Spleen (tissue), 11 donors: ENCODE results near the gene BPIFB3. TPM values are rescaled to one million over a fixed set of nuclear protein-coding genes. Genes with fewer than 3 reads are reported as not detected.

Source experiments
- DNase-seq: peaks from one replicate; pipeline ENCODE4 v3.0.0-alpha.2; 2020
- H3K27ac ChIP-seq, 8 donors: fragments of 200-600 bp; sonication (generic) in 7 of 8; 1 replicate in 4 of 8; 2 replicates in 4 of 8; pipeline versions ENCODE4 v1.5.0 to v1.8.0; 2016 to 2021; ENCODE audit warnings: inconsistent platforms in 4 of 8, mild to moderate bottlenecking in 4 of 8, moderate library complexity in 1 of 8
- H3K27me3 ChIP-seq, 7 donors: fragments of 200-600 bp; sonication (generic) in 6 of 7; replicated peaks in 1 of 7; 1 replicate in 4 of 7; 2 replicates in 3 of 7; pipeline versions ENCODE4 v1.5.0 to v1.8.0; 2016 to 2021; ENCODE audit warnings: inconsistent platforms in 3 of 7, mild to moderate bottlenecking in 1 of 7
- H3K36me3 ChIP-seq, 6 donors: fragments of 200-600 bp; sonication (generic) in 5 of 6; 1 replicate in 4 of 6; 2 replicates in 2 of 6; pipeline versions ENCODE4 v1.5.0 to v1.8.0; 2016 to 2021; ENCODE audit warnings: inconsistent platforms in 2 of 6
- H3K4me1 ChIP-seq, 6 donors: fragments of 200-600 bp; sonication (generic) in 5 of 6; 1 replicate in 3 of 6; 2 replicates in 3 of 6; pipeline versions ENCODE4 v1.5.0 to v1.8.0; 2016 to 2021; ENCODE audit warnings: inconsistent platforms in 3 of 6
- H3K4me3 ChIP-seq, 8 donors: fragments of 200-600 bp; sonication (generic) in 7 of 8; 1 replicate in 4 of 8; 2 replicates in 4 of 8; pipeline versions ENCODE4 v1.5.0 to v1.8.0; 2016 to 2021; ENCODE audit warnings: inconsistent platforms in 4 of 8, mild to moderate bottlenecking in 4 of 8, moderate library complexity in 2 of 8
- H3K9me3 ChIP-seq, 8 donors: fragments of 200-600 bp; sonication (generic) in 7 of 8; 1 replicate in 4 of 8; 2 replicates in 4 of 8; pipeline versions ENCODE4 v1.5.0 to v1.8.0; 2016 to 2021; ENCODE audit warnings: inconsistent platforms in 4 of 8
- POLR2A ChIP-seq, 3 donors: fragments of 450-650 bp; IDR thresholded peaks; one replicate each; pipeline ENCODE4 v1.5.1; 2017; ENCODE audit warnings: antibody characterized with exemption in 3 of 3, mild to moderate bottlenecking in 1 of 3
- POLR2AphosphoS5 ChIP-seq, 3 donors: sonication (generic); formaldehyde crosslinking; IDR thresholded peaks; one replicate each; pipeline ENCODE4 v1.5.1; 2017; ENCODE audit warnings: antibody characterized with exemption in 3 of 3
- WGBS, 5 donors: extraction: QIAGEN DNeasy Blood & Tissue Kit in 3 of 5; methylation state at CpG; one replicate each; pipeline versions ENCODE4 v1.1.5 to v1.1.7; 2013 to 2018; 5-methylcytosine and 5-hydroxymethylcytosine counted together
- intact Hi-C: fragments of 100-400 bp; cut with DNase I; formaldehyde crosslinking; loops from one replicate; pipeline ENCODE4 v1.15.0; 2023; ENCODE audit warnings: low total_unique reads
- polyA plus RNA-seq, 3 donors: library from polyadenylated mRNA; stranded (reverse); fragments of 200-250 nt; gene quantifications; one replicate each; pipeline ENCODE4 v1.2.1, GENCODE V29; 2013
- total RNA-seq, 7 donors: library from RNA; depleted of rRNA in 3 of 7; stranded (reverse); fragments of >200 nt in 3 of 7; fragmentation: NEBNext Ultra II Directional in 4 of 7; extraction: Animal tissue kit (Norgen Biotek cat#: 25700) in 4 of 7; gene quantifications; one replicate each; pipeline versions ENCODE4 v1.1.0 to v1.2.1, GENCODE V29; 2016 to 2021
- TF ChIP-seq, protein P1 (sequence below), 11 experiments: fragments of 200-600 bp in 7 of 11; fragments of 450-650 bp in 4 of 11; sonication (generic) in 4 of 11; IDR thresholded peaks in 8 of 11; conservative IDR thresholded peaks in 3 of 11; 1 replicate in 7 of 11; 2 replicates in 4 of 11; pipeline versions ENCODE4 v1.4.0 to v1.8.0; 2016 to 2021; ENCODE audit warnings: antibody characterized with exemption in 11 of 11, inconsistent platforms in 4 of 11, mild to moderate bottlenecking in 1 of 11
- donor health status: healthy with polysubstance abuse.
- donor health status: DM: no; HTN: no; CAD: no; lungs with moderate emphysema.
- donor health status: DM: no; HTN: no; CAD: no.
- donor health status: Bipolar disorder and iron deficiency.
- donor health status: healthy.
- donor health status: DM: no; HTN: no; CAD: no.
- donor health status: DM: yes; HTN: yes; CAD: no.

BPIFB3 gene
- total and polyA plus RNA-seq, 10 donors: not detected

DNA sequence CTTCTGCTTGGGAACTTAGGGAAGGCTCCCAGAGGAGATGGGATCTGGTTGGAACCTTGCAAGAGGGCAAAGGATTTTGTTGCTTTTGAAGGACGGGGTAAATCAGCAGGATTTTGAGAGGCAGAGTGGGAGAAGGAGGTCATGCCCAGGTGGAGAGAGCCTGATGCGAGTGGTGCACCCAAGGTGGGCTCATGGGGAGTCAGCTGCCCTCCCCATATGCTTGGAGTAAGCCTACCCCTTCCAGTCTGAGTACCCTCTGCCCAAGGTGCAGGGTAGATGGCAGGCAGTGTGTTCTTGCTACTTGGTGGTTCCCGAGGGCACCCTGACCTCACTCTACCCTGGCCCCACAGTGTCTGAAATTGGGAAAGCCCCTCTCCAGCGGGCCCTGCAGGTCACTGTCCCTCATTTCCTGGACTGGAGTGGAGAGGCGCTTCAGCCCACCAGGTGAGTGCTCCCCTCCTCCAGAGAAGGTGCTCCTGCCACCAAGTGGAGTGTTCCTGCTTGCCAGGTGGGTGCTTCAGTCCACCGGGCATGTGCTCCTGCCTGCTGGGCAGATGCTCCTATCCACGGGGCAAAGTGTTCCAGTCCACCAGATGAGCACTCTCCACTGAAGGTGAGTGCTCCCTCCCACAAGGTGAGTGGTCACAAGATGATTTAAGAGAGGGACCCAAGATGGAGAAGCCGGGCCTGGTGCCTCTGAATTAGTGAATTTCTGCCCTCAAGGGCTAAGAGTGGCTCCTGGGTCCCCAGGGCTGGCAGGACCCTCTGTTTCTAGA is 42.8 kb upstream of the BPIFB3 start:
- TF ChIP-seq POLR2AphosphoS5 (IDR thresholded peaks at IDR 0.05) (no peak), POLR2A (IDR thresholded peaks at IDR 0.05) (no peak)
- TF ChIP-seq, protein P1, sequence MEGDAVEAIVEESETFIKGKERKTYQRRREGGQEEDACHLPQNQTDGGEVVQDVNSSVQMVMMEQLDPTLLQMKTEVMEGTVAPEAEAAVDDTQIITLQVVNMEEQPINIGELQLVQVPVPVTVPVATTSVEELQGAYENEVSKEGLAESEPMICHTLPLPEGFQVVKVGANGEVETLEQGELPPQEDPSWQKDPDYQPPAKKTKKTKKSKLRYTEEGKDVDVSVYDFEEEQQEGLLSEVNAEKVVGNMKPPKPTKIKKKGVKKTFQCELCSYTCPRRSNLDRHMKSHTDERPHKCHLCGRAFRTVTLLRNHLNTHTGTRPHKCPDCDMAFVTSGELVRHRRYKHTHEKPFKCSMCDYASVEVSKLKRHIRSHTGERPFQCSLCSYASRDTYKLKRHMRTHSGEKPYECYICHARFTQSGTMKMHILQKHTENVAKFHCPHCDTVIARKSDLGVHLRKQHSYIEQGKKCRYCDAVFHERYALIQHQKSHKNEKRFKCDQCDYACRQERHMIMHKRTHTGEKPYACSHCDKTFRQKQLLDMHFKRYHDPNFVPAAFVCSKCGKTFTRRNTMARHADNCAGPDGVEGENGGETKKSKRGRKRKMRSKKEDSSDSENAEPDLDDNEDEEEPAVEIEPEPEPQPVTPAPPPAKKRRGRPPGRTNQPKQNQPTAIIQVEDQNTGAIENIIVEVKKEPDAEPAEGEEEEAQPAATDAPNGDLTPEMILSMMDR (IDR thresholded peaks at IDR 0.05 in 8 of 11, conservative IDR thresholded peaks at IDR 0.05 in 3 of 11): no peak
- Histone ChIP-seq H3K9me3 (peaks cover 0 to under 1% (median 0%) of the 10 kb centered on the region in 8 donors), H3K36me3 (no peaks in the 10 kb centered on the region), H3K27ac (no peak overlapping the region), H3K4me3 (no peak overlapping the region), H3K27me3 (peaks cover 0 to 8% (median 0%) of the 10 kb centered on the region in 7 donors), H3K4me1 (peaks cover 0 to 10% (median 0%) of the 10 kb centered on the region in 6 donors)
- peak; percentile 54 for DNase-seq
- intact Hi-C loops: no loop called here
- WGBS, 5 donors: 81 to 92% (median 85%) methylated on average over 6 to 8 of the region's 8 CpGs

- intact Hi-C loops: no loop called here
- no peak overlapping the region for H3K4me3 ChIP-seq
- 76 to 91% (median 87%) methylated on average over 15 of the region's 15 CpGs for WGBS, 5 donors
Observed at GRCh38 chr20:33012327-33013189, 41.1 kb upstream of the BPIFB3 start.

DNA sequence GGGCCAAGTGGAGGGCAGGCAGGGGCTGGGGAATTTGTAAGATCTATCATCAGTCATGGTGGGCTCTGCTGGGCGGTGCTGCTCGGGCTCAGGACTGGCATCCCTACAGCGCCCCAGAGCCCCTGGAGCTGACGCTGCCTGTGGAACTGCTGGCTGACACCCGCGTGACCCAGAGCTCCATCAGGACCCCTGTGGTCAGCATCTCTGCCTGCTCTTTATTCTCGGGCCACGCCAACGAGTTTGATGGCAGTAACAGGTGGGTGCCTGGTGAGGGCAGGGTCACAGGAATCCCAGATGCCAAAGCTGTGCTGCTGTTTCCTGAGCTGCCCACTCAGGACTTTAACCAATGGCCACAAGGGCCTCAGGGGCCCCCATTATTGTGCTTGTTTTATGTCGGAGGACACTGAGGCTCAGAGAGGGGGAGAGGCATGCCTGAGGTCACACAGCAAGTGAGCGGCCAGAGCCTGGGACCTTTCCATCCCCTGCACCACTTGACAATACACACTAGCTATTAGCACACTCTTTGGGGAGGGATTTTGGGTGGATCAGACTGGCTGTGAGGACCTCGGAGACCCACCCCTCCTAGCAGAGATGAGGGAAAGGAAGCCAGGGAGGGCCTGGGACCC is 39.9 kb upstream of the BPIFB3 start:
- intact Hi-C loops: no loop called here
- Histone ChIP-seq H3K9me3 (no peaks in the 10 kb centered on the region), H3K4me3 (no peak overlapping the region), H3K4me1 (peaks cover 0 to 10% (median 0%) of the 10 kb centered on the region in 6 donors), H3K27ac (no peak overlapping the region), H3K36me3 (no peaks in the 10 kb centered on the region), H3K27me3 (peaks cover 0 to 16% (median 0%) of the 10 kb centered on the region in 7 donors)
- DNase-seq: peak; percentile 62
- WGBS, 5 donors: 74 to 84% (median 78%) methylated on average over 11 to 12 of the region's 12 CpGs
- TF ChIP-seq, protein P1 (IDR thresholded peaks at IDR 0.05 in 8 of 11, conservative IDR thresholded peaks at IDR 0.05 in 3 of 11): no peak
- no peak for TF ChIP-seq POLR2AphosphoS5 (IDR thresholded peaks at IDR 0.05)
- TF ChIP-seq POLR2A (IDR thresholded peaks at IDR 0.05): no peak

More at GRCh38 chr20:33012327-33013189, 41.1 kb upstream of the BPIFB3 start:
- no peak overlapping the region for H3K27ac ChIP-seq
- peaks cover 0 to 10% (median 0%) of the 10 kb centered on the region in 6 donors for H3K4me1 ChIP-seq
- no peaks in the 10 kb centered on the region for H3K9me3 ChIP-seq
- H3K36me3 ChIP-seq: no peaks in the 10 kb centered on the region
- H3K27me3 ChIP-seq: peaks cover 0 to 16% (median 0%) of the 10 kb centered on the region in 7 donors
- TF ChIP-seq, protein P1 (IDR thresholded peaks at IDR 0.05 in 8 of 11, conservative IDR thresholded peaks at IDR 0.05 in 3 of 11): no peak
- no peak for TF ChIP-seq POLR2AphosphoS5 (IDR thresholded peaks at IDR 0.05)
- peak; percentile 41 for DNase-seq
